KBM-7 (cell line): Measurements from ENCODE around the gene GPR3.

Source experiments
- DNase-seq: peaks from one replicate; pipeline ENCODE4 v3.0.0-alpha.2; 2015
- in situ Hi-C: fragments of 300-500 bp; cut with MboI; formaldehyde crosslinking; loops from 2 replicates; pipeline ENCODE4 v1.14.3; 2020; ENCODE audit warnings: low sequenced_read_pairs, low pct_unique_long_range_greater_than_20kb, mixed read lengths

GPR3 gene, protein sequence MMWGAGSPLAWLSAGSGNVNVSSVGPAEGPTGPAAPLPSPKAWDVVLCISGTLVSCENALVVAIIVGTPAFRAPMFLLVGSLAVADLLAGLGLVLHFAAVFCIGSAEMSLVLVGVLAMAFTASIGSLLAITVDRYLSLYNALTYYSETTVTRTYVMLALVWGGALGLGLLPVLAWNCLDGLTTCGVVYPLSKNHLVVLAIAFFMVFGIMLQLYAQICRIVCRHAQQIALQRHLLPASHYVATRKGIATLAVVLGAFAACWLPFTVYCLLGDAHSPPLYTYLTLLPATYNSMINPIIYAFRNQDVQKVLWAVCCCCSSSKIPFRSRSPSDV

DNA sequence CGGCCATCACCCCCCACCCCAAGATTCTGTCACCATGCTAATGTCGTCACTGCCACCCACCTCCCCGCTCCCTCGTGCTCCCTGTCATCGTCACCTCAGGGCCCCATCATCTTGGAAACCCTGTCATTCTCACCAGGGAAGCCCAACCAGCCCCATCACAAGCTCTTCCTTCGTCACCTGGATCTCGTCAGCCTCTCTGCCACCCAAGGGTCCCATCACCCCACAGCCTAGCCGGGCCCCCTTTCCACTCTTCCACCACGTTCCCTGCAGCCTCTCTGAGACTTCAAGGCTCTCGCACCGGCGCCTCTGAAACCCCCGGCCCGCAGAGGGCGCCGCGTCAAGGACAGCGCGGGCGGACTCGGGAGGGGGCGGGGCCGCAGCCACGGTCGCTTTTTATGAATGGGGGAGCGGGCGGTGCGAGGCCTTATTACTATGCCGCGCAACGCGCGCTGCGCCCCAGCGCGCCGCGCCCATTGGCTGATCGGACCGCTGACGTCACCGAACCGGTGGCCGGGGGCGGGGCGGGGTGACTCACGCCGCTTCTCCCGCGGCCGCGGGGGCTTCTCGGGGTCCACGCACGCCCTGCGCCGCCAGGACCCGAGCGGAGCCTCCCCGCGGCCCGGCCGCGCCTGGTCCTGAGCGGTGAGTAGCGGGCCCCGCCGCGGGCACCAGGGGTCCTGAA, at the start of gene GPR3:
TSS of gene GPR3 (plus strand) at position 527 of the 682 bp plus-strand sequence. CDS start 1,177 bp downstream, outside the sequence.
- DNase-seq = peak; percentile 93
- in situ Hi-C loops = loop anchor here (25.0 kb wide), 1 partner anchor 280 kb away; no protein-coding TSS in a partner anchor

DNA sequence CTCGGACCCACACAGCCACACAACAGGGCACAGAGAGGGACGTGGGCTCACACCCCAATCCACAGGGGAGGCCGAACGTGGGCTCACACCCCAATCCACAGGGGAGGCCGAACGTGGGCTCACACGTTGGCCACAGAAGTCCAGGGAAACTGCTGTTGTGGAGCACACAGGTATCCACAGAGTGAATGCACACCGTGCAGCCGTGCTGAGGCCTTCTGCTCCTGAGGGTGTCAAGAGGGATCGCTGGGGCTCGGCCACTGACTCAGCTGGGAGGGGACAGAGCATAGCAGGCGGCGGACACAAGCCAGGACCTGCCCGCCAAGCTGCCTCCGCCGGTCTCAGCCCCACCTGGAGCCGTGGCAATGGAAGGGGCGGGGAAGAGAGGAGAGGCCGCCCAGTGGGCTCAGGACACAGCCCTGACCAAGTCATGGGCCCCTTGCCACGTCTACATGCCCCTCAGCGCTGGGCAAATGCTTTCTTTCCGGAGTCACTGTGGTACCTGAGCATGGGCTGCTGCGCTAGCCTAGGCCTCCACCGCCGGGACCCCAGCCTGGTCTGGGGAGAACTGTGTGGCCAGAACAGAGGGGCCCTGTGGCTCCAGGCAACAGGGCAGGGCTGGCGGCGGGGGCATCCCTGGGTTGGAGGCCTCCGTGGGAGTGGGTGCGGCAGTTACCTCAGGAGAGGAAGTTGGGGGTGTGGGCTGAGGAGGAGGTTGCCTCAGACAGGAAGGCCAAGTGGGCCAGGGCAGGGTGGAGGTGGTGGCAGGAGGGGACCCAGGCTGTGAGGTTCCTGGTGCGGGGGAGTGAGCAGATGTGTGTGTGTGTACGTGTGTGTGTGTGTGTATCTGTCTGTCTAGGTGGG, 49.4 kb upstream of the GPR3 start:
- in situ Hi-C loops = no loop called here
- DNase-seq = peak; percentile 99

DNA sequence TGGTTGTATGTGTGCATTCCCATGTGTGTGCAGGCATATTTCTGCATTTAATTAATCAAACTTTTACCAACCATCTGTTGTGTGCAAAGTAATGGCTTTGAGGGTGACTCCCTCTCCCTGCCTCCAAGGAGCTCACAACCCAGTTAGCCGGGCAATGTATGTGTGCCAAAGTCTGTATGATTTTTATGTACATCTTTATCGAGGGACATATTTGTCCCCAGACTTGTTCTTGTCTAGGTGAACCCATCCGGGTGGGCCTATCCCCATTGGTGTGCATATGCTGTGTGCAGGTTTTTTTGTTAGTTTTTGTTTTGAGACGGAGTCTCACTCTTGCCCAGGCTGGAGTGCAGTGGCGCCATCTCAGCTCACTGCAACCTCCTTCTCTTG, 48.8 kb upstream of the GPR3 start:
- DNase-seq = no peak
- in situ Hi-C loops = no loop called here

DNA sequence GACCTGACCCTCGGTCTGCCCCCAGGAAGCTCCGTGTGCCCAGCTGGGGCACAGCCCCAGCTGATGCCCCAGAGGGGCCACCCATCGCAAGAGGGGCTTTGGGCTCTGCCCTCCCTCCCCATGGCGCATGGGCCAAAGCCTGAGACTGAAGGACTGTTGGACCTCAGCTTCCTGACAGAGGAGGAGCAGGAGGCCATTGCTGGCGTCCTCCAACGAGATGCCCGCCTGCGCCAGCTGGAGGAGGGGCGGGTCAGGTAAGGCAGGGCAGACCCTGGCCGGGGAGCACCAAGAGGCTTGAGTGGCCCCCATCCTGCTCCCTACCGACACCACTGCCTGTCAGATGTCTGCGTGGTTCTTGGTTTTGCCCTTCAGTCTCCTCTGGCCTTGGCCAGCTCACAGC, 47.1 kb upstream of the GPR3 start:
- DNase-seq = no peak
- in situ Hi-C loops = no loop called here

DNA sequence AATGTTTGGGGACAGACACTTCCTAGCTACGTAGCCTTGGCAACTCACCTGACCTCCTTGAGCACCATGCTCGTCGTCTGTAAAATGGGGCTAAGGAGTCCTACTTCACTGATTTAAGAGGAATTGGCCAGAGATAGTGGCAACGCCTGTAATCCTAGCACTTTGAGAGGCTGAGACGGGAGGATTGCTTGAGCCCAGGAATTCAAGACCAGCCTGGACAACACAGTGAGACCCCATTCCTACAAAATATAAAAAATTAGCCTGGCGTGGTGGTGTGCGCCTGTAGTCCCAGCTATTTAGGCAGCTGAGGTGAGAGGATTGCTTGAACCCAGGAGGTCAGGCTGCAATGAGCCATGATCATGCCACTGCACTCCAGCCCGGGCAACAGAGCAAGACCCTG, 46.1 kb upstream of the GPR3 start:
- in situ Hi-C loops = no loop called here
- no peak for DNase-seq

DNA sequence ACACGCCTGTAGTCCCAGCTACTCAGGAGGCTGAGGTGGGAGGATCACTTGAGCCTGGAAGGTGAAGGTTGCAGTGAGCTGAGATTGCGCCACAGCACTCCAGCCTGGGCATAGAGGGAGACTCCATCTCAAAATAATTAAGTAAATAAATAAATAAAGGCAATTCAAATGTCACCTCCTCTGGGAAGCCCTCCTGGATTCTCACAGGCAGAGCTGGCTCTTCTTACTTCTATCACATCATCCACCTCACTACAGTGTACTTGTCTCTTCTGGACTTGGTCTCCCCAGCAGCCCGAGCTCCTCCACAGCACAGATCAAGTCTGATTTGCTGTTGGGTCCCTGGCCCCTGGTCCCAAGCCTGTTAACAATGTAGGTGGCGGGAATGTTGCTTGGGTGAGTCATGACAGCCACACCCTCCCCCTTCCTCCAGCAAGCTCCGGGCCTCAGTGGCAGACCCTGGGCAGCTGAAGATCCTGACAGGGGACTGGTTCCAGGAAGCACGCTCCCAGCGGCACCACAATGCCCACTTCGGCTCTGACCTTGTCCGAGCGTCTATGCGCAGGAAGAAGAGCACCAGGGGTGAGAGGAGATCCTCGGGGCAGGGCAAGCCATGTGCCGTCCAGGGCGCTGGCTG, 45.3 kb upstream of the GPR3 start:
- in situ Hi-C loops = no loop called here
- DNase-seq = no peak

DNA sequence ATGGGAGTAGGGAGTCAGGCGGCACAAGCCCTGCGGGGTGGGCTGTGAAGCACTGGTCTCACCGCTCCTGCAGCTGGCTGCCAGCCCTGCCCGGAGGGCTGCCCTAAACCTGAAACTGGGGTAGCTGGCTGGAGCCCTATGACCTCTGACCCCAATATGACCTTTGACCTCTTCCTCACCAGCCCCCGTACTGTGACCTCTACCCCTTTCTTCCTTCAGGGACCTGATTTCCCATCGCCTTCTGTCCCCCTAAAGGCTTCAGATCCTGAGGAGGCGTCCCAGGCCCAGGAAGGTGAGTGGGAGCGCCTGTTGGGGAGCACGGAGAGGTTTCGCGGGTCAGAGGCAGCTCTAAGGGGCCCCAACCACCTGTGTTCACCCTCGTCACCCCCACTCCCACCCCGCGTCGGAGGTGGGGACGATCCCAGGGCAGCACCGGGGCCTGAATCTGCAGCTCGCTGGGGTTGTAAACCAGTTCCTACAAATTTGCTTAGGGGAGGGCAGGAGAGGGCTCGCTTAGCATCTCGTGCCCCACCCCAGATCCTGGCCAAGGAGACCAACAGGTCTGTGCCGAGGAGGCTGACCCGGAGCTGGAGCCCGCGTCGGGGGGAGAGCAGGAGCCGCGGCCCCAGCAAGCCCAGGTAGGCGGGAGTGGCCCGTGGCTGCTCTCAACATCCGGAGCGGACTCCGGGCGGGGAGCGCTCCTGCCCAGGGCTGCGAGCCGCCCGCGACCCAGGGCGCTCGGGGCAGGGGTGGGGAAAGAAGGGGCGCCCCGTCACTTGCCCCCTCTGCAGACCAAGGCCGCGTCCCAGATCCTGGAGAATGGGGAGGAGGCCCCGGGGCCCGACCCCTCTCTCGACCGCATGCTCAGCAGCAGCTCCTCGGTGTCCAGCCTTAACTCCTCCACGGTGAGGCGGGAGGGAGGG, 43.3 kb upstream of the GPR3 start:
- no peak for DNase-seq
- in situ Hi-C loops = no loop called here

DNA sequence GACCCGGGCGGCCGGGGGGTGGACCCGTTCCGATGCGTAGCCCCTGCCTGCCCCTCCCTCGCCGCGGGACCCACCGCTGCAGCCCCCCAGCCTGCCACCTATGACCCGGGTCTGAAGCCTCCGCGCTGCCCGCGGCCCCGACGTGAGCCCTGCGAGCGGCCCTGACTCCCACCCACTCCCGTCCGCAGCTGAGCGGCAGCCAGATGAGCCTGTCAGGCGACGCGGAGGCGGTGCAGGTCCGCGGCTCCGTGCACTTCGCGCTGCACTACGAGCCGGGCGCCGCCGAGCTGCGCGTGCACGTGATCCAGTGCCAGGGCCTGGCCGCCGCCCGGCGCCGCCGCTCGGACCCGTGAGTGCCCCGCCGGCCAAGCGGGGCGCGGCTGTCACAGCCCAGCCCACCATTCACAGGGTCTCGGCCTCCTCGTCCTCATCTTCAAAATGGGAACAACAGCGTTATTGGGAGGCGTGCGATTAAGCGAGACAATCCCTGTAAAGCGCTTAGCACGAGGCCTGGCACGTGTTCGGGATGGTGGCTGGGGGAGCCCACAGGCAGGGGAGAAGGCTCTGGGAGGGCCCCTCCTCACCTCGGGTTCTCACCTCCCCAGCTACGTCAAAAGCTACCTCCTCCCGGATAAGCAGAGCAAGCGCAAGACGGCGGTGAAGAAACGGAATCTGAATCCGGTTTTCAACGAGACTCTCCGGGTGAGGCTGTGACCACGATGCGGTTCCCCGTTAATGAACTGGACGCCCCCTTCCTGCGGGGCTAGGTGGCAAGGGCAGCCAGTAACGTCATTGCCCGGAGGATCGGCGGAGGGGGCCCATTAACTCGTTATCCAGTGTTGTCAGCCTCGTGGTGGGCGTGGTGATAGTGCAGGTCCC, 42.4 kb upstream of the GPR3 start:
- in situ Hi-C loops = no loop called here
- DNase-seq = no peak

DNA sequence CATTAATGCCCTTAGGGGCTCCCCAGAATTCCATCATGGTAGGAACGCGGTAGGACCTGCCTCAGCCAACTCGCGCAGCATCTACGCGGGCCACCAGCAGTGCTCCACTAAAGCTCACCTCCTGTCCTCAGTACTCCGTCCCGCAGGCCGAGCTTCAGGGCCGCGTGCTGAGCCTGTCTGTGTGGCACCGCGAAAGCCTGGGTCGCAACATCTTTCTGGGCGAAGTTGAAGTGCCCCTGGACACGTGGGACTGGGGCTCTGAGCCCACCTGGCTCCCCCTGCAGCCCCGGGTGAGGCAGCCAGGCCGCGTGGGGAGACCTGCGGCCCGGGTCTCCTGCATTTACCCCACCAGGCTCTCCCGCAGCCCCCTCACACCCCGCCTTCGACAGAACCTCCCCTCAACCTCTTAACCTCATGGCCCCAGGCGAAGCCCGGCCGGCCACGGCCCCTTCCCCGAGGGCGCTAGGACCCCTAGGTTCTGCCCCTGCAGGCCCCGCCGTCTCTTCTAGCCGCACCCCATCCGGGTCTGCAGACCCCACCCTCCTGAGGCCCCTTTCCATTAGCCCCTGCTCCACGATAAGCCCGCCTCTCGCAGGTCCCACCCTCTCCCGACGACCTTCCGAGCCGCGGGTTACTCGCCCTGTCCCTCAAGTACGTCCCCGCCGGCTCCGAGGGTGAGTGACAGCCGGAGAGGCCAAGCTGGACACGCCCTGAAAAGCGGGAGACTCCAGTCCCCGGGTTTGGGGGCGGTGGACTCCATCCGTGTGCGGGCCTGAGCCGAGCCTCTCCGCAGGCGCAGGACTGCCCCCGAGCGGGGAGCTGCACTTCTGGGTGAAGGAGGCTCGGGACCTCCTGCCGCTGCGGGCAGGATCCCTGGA, 41.5 kb upstream of the GPR3 start:
- DNase-seq = no peak
- in situ Hi-C loops = no loop called here

DNA sequence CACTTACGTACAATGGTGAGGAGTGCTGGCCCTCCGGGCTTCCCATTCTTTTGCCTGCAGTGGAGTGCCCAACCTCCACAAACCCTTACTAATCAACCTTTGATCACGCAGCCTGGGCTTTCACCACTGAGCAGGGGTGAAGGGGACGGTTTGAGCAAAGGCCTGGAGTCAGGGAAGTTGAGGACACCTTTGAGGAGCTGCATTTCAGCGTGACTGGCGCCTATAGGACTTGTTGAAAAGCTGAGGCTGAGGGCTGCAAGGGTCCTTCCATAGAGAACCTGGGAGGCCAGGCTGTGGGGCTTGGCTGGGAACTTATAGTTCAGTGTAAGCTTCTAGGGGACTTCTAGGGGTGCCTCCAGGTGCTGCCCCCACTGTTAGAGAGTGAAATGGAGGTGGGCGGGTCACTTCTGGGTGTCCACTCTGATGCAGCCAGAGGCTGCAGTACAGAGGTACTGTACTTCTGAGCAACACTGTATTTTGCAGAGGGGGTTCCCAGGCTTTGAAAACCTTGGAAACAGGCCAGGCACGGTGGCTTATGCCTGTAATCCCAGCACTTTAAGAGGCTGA, 40.8 kb upstream of the GPR3 start:
- no peak for DNase-seq
- in situ Hi-C loops = no loop called here

DNA sequence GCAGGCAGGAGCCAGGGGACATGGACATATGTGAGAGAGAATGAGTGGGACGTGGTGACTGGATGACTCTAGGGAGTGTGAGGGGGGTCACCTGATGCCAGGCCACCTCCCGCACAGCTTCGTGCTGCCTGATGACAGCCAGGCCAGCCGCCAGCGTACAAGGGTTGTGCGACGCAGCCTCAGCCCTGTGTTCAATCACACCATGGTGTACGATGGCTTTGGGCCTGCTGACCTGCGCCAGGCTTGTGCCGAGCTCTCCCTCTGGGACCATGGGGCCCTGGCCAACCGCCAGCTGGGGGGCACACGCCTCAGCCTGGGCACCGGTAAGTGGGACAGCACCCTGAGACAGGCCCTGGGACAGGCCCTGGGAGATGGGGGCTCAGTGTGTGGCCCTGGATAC, 39.3 kb upstream of the GPR3 start:
- DNase-seq = no peak
- in situ Hi-C loops = no loop called here

DNA sequence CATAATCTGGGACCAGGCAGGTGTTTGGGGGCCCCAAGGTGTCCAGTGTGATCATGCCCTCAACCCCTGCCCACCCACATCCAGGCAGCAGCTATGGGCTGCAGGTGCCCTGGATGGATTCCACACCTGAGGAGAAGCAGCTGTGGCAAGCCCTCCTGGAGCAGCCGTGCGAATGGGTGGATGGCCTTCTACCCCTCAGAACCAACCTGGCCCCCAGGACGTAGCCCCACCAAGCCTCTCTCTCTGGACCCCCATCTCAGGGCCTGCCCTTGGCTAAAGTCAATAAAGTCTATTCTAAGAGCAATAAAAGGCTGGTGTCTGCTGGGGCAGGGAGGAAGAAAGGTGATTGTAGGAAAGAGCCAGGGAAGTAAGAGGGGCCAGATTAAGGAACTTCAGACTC, 38.8 kb upstream of the GPR3 start:
- DNase-seq = no peak
- in situ Hi-C loops = no loop called here

DNA sequence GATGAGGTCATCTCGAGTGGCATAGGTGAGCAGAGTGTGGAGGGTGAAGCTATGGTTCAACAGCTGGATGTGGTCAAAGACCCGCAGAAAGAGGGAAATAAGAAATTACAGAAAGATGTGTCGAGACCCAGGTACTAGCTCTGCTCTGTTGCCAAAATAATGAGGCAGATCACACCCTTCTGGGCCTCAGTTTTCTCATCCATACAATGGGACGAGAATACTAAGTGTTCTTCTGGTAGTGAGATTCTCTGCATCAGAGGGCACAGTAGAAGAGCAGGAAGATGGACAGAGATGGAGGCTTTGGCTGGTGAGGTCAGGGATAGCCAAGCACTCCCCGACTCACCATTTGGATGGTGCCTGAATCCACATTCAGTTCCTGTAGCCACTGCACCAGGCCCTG, 36.7 kb upstream of the GPR3 start:
- no peak for DNase-seq
- in situ Hi-C loops = no loop called here

DNA sequence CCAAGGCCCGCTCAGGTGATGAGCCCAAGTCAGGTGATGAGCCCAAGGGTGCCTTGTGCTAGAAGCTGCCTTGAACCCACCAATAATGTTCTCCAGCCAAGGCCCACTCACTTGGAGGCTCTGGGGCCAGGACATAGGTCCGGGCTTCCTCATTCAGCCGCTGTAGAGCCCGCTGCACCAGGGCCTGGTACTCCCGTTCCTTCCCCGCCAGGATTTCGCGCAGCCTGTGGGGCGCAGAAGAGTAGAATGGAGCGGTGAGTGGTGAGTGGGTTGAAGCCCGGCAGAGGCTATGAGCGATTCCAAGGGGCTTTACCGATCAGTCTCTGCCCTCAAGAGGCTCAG, 36.2 kb upstream of the GPR3 start:
- no peak for DNase-seq
- in situ Hi-C loops = no loop called here

DNA sequence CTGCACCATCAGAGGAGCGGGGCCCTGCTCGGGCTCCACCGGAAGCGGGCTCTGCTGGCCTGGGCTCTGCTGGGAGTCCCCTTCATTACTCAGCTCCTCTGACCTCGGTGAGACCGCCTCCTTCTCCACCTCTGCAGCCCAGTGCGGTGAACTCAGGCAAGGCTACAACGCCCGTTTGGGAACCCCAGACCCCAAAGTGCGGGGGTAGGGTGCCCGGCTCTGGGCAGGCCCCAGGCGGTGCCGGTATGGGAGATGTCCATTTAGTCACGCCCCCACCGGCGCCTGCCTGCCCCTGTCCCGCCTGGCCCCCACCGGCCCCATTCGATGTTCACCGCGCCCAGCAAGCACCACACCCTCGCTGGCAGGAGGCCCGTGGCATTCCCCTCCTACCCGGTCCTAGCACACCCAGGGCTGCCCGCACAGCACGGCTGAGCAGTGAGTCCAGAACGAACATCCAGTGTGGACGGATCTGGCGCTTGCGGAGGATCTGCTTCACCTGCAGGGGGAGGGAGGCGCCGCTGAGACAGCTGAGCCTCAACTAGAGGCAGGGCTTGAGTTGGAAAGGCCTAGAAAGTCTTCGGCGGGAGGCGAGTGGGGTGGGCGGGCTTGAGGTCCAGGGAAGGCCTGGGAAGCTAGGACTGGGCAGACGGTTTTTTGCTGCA, 35.7 kb upstream of the GPR3 start:
- DNase-seq = no peak
- in situ Hi-C loops = no loop called here
